HepG2 (cell line): Measurements from ENCODE around the gene KLKB1. TPM values are rescaled to one million over a fixed set of nuclear protein-coding genes. Genes with fewer than 3 reads are reported as not detected.

ENCODE experiments used
- BCL6 ChIP-seq: IDR thresholded peaks from 2 replicates; pipeline ENCODE4 v1.6.1; 2016; ENCODE audit warnings: missing genetic modification reagents, missing compliant biosample characterization
- MAZ ChIP-seq, 2 experiments: sonication (generic) in 1 of 2; formaldehyde crosslinking in 1 of 2; IDR thresholded peaks; 2 replicates each; pipeline versions ENCODE4 v1.5.0 to v1.6.1; 2012 to 2020; ENCODE audit warnings: low read depth in 2 of 2, mild to moderate bottlenecking in 2 of 2, borderline replicate concordance in 1 of 2, improper control_type of control experiment in 1 of 2, low read length in 1 of 2, missing genetic modification reagents in 1 of 2, moderate library complexity in 1 of 2
- SKI ChIP-seq: fragments of 450-650 bp; IDR thresholded peaks from one replicate; pipeline ENCODE4 v1.6.1; 2018; ENCODE audit warnings: mild to moderate bottlenecking; ENCODE audit not compliant: partially characterized antibody
- SOX6 ChIP-seq, 2 experiments: fragments of 450-650 bp in 1 of 2; sonication (generic) in 1 of 2; formaldehyde crosslinking in 1 of 2; IDR thresholded peaks; 2 replicates each; pipeline versions ENCODE4 v1.4.0 to v1.6.1; 2017 to 2020; ENCODE audit warnings: antibody characterized with exemption in 1 of 2, mild to moderate bottlenecking in 1 of 2, missing genetic modification reagents in 1 of 2
- TRIM24 ChIP-seq: sonication (generic); formaldehyde crosslinking; IDR thresholded peaks from 2 replicates; pipeline ENCODE4 v1.8.0; 2022; ENCODE audit warnings: mild to moderate bottlenecking, missing genetic modification reagents
- ZBTB39 ChIP-seq: sonication (generic); formaldehyde crosslinking; IDR thresholded peaks from 2 replicates; pipeline ENCODE4 v1.5.0; 2020; ENCODE audit warnings: missing genetic modification reagents
- ZBTB8A ChIP-seq: sonication (generic); formaldehyde crosslinking; IDR thresholded peaks from 2 replicates; pipeline ENCODE4 v1.4.0; 2020; ENCODE audit warnings: mild to moderate bottlenecking, low read depth, missing genetic modification reagents, borderline replicate concordance
- ZC3H13 ChIP-seq: sonication (generic); formaldehyde crosslinking; IDR thresholded peaks from 2 replicates; pipeline ENCODE4 v1.8.1; 2023; ENCODE audit warnings: mild to moderate bottlenecking, missing genetic modification reagents, moderate library complexity
- ZHX2 ChIP-seq, 2 experiments: sonication (generic) in 1 of 2; formaldehyde crosslinking in 1 of 2; IDR thresholded peaks; 2 replicates each; pipeline versions ENCODE4 v1.6.1 to v1.9.0; 2014 to 2022; ENCODE audit warnings: antibody characterized with exemption in 1 of 2, borderline replicate concordance in 1 of 2, inconsistent platforms in 1 of 2, low read depth in 1 of 2, missing genetic modification reagents in 1 of 2
- ZNF280B ChIP-seq: sonication (generic); formaldehyde crosslinking; IDR thresholded peaks from 2 replicates; pipeline ENCODE4 v1.5.0; 2020; ENCODE audit warnings: missing genetic modification reagents, mild to moderate bottlenecking, borderline replicate concordance
- ZNF724P ChIP-seq: sonication (generic); formaldehyde crosslinking; IDR thresholded peaks from 2 replicates; pipeline ENCODE4 v1.8.0; 2022; ENCODE audit warnings: missing genetic modification reagents, borderline replicate concordance
- ZNF777 ChIP-seq: sonication (generic); formaldehyde crosslinking; IDR thresholded peaks from 2 replicates; pipeline ENCODE4 v1.4.0; 2020; ENCODE audit warnings: missing genetic modification reagents
- ZXDC ChIP-seq: sonication (generic); formaldehyde crosslinking; IDR thresholded peaks from 2 replicates; pipeline ENCODE4 v1.5.0; 2020; ENCODE audit warnings: mild to moderate bottlenecking, missing genetic modification reagents
- polyA plus RNA-seq, 8 experiments: library from polyadenylated mRNA; depleted of rRNA in 3 of 8; stranded (reverse) in 7 of 8; unstranded in 1 of 8; fragments of >200 nt; fragmentation: Illumina TruSeq in 4 of 8; extraction: Trizol in 4 of 8; gene quantifications; 2 replicates each; pipeline versions ENCODE4 v1.2.1 to v1.2.3, GENCODE V29; 2011 to 2016; ENCODE audit warnings: low read depth in 4 of 8, missing spikeins in 1 of 8, mixed read lengths in 1 of 8; ENCODE audit not compliant: insufficient read depth in 1 of 8
- total RNA-seq, 5 experiments: library from RNA; depleted of rRNA; stranded (reverse); fragments of >200 nt; fragmentation: Illumina TruSeq; extraction: Trizol; gene quantifications; 2 replicates each; pipeline ENCODE4 v1.2.3, GENCODE V29; 2016; ENCODE audit warnings: low read depth in 1 of 5

Gene KLKB1
- total and polyA plus RNA-seq, 2 of the 13 experiments (the other 11 are each of a cell fraction or from before 2014, with no cell fraction given): 0.26 to 0.49 TPM

GRCh38 chr4:186191200-186192065 is 35.9 kb upstream of the KLKB1 start, which contains the start of gene CYP4V2 (continued):
- peak; percentile 55; the same call in 1 of the 2 replicates for TF ChIP-seq ZC3H13 (CRISPR knock-in tag)
- 0 out of 2 replicates have a peak, but pooled peaks have one; percentile 57 for TF ChIP-seq ZNF724P (CRISPR knock-in tag)
- TF ChIP-seq ZXDC (CRISPR knock-in tag): peak; percentile 85
- TF ChIP-seq SKI: peak; percentile 59
- no peak for TF ChIP-seq MAZ (IDR thresholded peaks at IDR 0.05; ENCODE audit: borderline replicate concordance, low read depth, low read length)
- TF ChIP-seq MAZ (CRISPR knock-in tag; IDR thresholded peaks at IDR 0.05; ENCODE audit: low read depth): peak; percentile 89
- TF ChIP-seq SOX6 (IDR thresholded peaks at IDR 0.05): no peak
- peak; percentile 62 for TF ChIP-seq SOX6 (CRISPR knock-in tag; IDR thresholded peaks at IDR 0.05)
- no peak; the same call in 1 of the 2 replicates for TF ChIP-seq ZHX2 (IDR thresholded peaks at IDR 0.05; ENCODE audit: low read depth)
- peak; percentile 65; the same call in 1 of the 2 replicates for TF ChIP-seq ZHX2 (CRISPR knock-in tag; IDR thresholded peaks at IDR 0.05; ENCODE audit: borderline replicate concordance)
- no peak for TF ChIP-seq TRIM24 (CRISPR knock-in tag)
- peak; percentile 51; the same call in 1 of the 2 replicates for TF ChIP-seq ZBTB39 (CRISPR knock-in tag)
- TF ChIP-seq ZNF280B (CRISPR knock-in tag): peak; percentile 60; the same call in 1 of the 2 replicates
- TF ChIP-seq BCL6: peak; percentile 62
- TF ChIP-seq ZNF777: peak; percentile 72; the same call in 1 of the 2 replicates
- TF ChIP-seq ZBTB8A (CRISPR knock-in tag): no peak
